Endothelial cell of umbilical vein (primary cell): ENCODE results near the gene KIAA0232. TPM values are rescaled to one million over a fixed set of nuclear protein-coding genes. Genes with fewer than 3 reads are reported as not detected.

Source experiments
- BruUV-seq: library from RNA; stranded (reverse); fragments of 400-500 nt; replicated peaks from 2 replicates; lab custom pipeline; 2021; lab: Mats Ljungman, UMichigan
- CTCF ChIA-PET: fragments of 300-600, 350-600 bp; sonication (Branson Sonifier 250); formaldehyde crosslinking; loops from one replicate; lab custom pipeline; 2021; ENCODE audit warnings: antibody characterized with exemption, inconsistent platforms; lab: Charles Lee
- POLR2A ChIA-PET: fragments of 300-600, 350-600 bp; sonication (Branson Sonifier 250); formaldehyde crosslinking; loops from one replicate; lab custom pipeline; 2021; ENCODE audit warnings: antibody characterized with exemption, inconsistent platforms; lab: Charles Lee
- DNase-seq: peaks from one replicate; pipeline ENCODE4 v3.0.0-alpha.2; 2011; ENCODE audit warnings: low read depth, low spot score
- FAIRE-seq: peaks from 2 replicates; lab custom pipeline; 2011; peaks lifted over from hg19 to GRCh38; lab: Jason Lieb, UNC
- H2AFZ ChIP-seq: 2 replicates; pipeline ENCODE4 v1.6.0; 2012; ENCODE audit warnings: low read depth, low read length, control low read depth, inconsistent platforms
- H3K27ac ChIP-seq: 2 replicates; pipeline ENCODE4 v1.5.1; 2011; ENCODE audit warnings: low read depth, mild to moderate bottlenecking, control low read depth, low read length, moderate library complexity; ENCODE audit not compliant: insufficient read depth
- H3K27me3 ChIP-seq, 2 experiments: 2 replicates each; pipeline versions ENCODE4 v1.6.0 to v1.6.1; 2011; ENCODE audit warnings: low read length in 2 of 2, mixed read lengths in 1 of 2; ENCODE audit not compliant: control insufficient read depth in 2 of 2, insufficient read depth in 2 of 2
- H3K36me3 ChIP-seq, 2 experiments: 2 replicates in 1 of 2; 3 replicates in 1 of 2; pipeline ENCODE4 v1.5.1; 2011; ENCODE audit warnings: low read length in 2 of 2, mild to moderate bottlenecking in 1 of 2, moderate library complexity in 1 of 2; ENCODE audit not compliant: control insufficient read depth in 2 of 2, insufficient read depth in 2 of 2; ENCODE audit errors: extremely low read depth in 1 of 2
- H3K4me1 ChIP-seq: 3 replicates; pipeline ENCODE4 v1.5.1; 2011; ENCODE audit warnings: mild to moderate bottlenecking, low read length; ENCODE audit not compliant: control insufficient read depth, insufficient read depth; ENCODE audit errors: extremely low read depth
- H3K4me2 ChIP-seq: 2 replicates; pipeline ENCODE4 v1.6.1; 2011; ENCODE audit warnings: low read length, control low read depth, mixed read lengths; ENCODE audit not compliant: insufficient read depth
- H3K4me3 ChIP-seq, 3 experiments: fragments of 200-600 bp in 1 of 3; sonication (generic), shearing (Covaris generic) in 1 of 3; replicated peaks in 1 of 3; 2 replicates each; pipeline ENCODE4 v1.5.1; 2011 to 2016; ENCODE audit warnings: control low read depth in 3 of 3, low read length in 3 of 3, mild to moderate bottlenecking in 2 of 3, inconsistent platforms in 1 of 3, low read depth in 1 of 3, moderate library complexity in 1 of 3; ENCODE audit not compliant: insufficient read depth in 1 of 3
- H3K79me2 ChIP-seq: 2 replicates; pipeline ENCODE4 v1.6.0; 2012; ENCODE audit warnings: low read length, inconsistent platforms; ENCODE audit not compliant: control insufficient read depth, insufficient read depth
- H3K9ac ChIP-seq: replicated peaks from 2 replicates; pipeline ENCODE3; 2011; ENCODE audit warnings: low read length, control low read depth; ENCODE audit not compliant: insufficient read depth; ENCODE audit errors: extremely low read depth
- H3K9me1 ChIP-seq: replicated peaks from 3 replicates; pipeline ENCODE4 v1.6.0; 2011; ENCODE audit warnings: mild to moderate bottlenecking, low read length; ENCODE audit not compliant: control insufficient read depth, insufficient read depth; ENCODE audit errors: extremely low read depth
- H3K9me3 ChIP-seq: replicated peaks from 2 replicates; pipeline ENCODE4 v1.5.1; 2012; ENCODE audit warnings: low read length, inconsistent platforms; ENCODE audit not compliant: control insufficient read depth, insufficient read depth
- H4K20me1 ChIP-seq: replicated peaks from 2 replicates; pipeline ENCODE3; 2011; ENCODE audit warnings: mild to moderate bottlenecking, low read length; ENCODE audit not compliant: control insufficient read depth, insufficient read depth; ENCODE audit errors: extremely low read depth
- EZH2 ChIP-seq: IDR thresholded peaks from 2 replicates; pipeline ENCODE4 v1.6.1; 2012; ENCODE audit warnings: borderline replicate concordance, low read depth, mild to moderate bottlenecking, moderate library complexity, low read length, inconsistent platforms; ENCODE audit not compliant: severe bottlenecking
- FOS ChIP-seq: IDR thresholded peaks from 2 replicates; pipeline ENCODE4 v1.6.1; 2011; ENCODE audit warnings: mild to moderate bottlenecking, low read length, moderate library complexity, borderline replicate concordance; ENCODE audit not compliant: insufficient read depth
- JUN ChIP-seq: IDR thresholded peaks from 2 replicates; pipeline ENCODE4 v1.6.1; 2011; ENCODE audit warnings: borderline replicate concordance, low read depth; ENCODE audit not compliant: insufficient read length, insufficient read depth
- POLR2A ChIP-seq: IDR thresholded peaks from 2 replicates; pipeline ENCODE4 v1.6.1; 2012; ENCODE audit warnings: low read depth, mild to moderate bottlenecking, control low read depth, low read length
- POLR2AphosphoS5 ChIP-seq: IDR thresholded peaks from 2 replicates; pipeline ENCODE4 v1.6.1; 2012; ENCODE audit warnings: low read depth, mild to moderate bottlenecking, control low read depth, low read length, moderate library complexity; ENCODE audit not compliant: insufficient read depth
- dilution Hi-C: fragments of 300-500 bp; cut with MboI; formaldehyde crosslinking; loops from one replicate; pipeline ENCODE4 v1.15.0; 2019; ENCODE audit warnings: low sequenced_read_pairs; ENCODE audit not compliant: extremely low pct_ligation_motif_present
- intact Hi-C: fragments of 100-400 bp; cut with micrococcal nuclease; formaldehyde crosslinking; loops from one replicate; pipeline ENCODE4 v1.10.0; 2022
- polyA plus RNA-seq, 4 experiments: library from polyadenylated mRNA; depleted of rRNA in 3 of 4; stranded (reverse) in 3 of 4; unstranded in 1 of 4; fragments of >200 nt; gene quantifications; 2 replicates each; pipeline versions ENCODE4 v1.2.1 to v1.2.3, GENCODE V29; 2011 to 2012; ENCODE audit warnings: missing spikeins in 1 of 4
- total RNA-seq: library from RNA; stranded (reverse); gene quantifications from 2 replicates; pipeline ENCODE4 v1.2.3, GENCODE V29; 2021
- TF ChIP-seq, protein P1 (sequence below): IDR thresholded peaks from 2 replicates; pipeline ENCODE4 v1.6.1; 2011; ENCODE audit not compliant: insufficient read depth, insufficient read length
- TF ChIP-seq, protein P2 (sequence below), 2 donors: IDR thresholded peaks; 1 replicate in 1 of 2; 2 replicates in 1 of 2; pipeline ENCODE4 v1.5.1; 2011; ENCODE audit warnings: low read length in 2 of 2, mild to moderate bottlenecking in 2 of 2, moderate library complexity in 2 of 2, control low read depth in 1 of 2, inconsistent platforms in 1 of 2, low read depth in 1 of 2; ENCODE audit not compliant: insufficient read depth in 1 of 2; ENCODE audit errors: extremely low read depth in 1 of 2

Gene KIAA0232
- total and polyA plus RNA-seq, 2 donors (not counting 3 experiments of a cell fraction or from before 2014, with no cell fraction given) = 5.3 to 18.4 TPM

DNA sequence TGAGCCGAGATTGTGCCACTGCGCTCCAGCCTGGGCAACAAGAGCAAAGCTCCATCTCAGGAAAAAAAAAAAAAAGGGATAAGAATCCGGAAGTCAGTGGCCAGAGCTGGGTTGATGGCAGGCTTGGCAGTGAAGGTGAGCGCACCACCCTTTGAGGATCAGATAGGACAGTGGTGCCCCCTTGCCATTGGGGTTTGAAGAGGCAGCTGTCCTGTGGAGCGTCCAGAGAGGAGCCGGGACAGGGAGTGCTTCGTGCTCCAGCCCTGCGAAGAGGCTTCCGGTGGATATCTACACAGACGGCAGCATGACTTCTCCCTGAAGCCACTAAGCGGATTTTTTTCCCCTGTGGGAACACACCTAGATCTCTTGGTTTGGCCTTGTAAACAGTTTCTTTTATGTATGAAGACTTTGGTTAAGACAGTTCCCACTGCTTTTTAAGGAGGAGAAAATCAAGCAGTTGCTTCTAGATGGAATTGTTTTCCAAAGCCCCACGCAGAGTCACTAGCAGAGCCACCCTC is 133.6 kb downstream of the KIAA0232 start:
- Histone ChIP-seq H3K36me3 (no peaks in the 10 kb centered on the region), H2AFZ (no peak overlapping the region), H3K9ac (no peak overlapping the region), H4K20me1 (no peaks in the 10 kb centered on the region), H3K4me2 (no peak overlapping the region), H3K27me3 (no peaks in the 10 kb centered on the region), H3K9me1 (no peaks in the 10 kb centered on the region), H3K27ac (no peak overlapping the region), H3K9me3 (no peaks in the 10 kb centered on the region), H3K79me2 (no peaks in the 10 kb centered on the region), H3K4me1 (peaks cover 18% of the 10 kb centered on the region), H3K4me3 (no peak overlapping the region)
- intact Hi-C loops = no loop called here
- TF ChIP-seq POLR2AphosphoS5 (no peak), EZH2 (no peak), FOS (no peak), JUN (no peak), POLR2A (no peak)
- TF ChIP-seq, protein P1, sequence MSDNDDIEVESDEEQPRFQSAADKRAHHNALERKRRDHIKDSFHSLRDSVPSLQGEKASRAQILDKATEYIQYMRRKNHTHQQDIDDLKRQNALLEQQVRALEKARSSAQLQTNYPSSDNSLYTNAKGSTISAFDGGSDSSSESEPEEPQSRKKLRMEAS = no peak
- TF ChIP-seq, protein P2, sequence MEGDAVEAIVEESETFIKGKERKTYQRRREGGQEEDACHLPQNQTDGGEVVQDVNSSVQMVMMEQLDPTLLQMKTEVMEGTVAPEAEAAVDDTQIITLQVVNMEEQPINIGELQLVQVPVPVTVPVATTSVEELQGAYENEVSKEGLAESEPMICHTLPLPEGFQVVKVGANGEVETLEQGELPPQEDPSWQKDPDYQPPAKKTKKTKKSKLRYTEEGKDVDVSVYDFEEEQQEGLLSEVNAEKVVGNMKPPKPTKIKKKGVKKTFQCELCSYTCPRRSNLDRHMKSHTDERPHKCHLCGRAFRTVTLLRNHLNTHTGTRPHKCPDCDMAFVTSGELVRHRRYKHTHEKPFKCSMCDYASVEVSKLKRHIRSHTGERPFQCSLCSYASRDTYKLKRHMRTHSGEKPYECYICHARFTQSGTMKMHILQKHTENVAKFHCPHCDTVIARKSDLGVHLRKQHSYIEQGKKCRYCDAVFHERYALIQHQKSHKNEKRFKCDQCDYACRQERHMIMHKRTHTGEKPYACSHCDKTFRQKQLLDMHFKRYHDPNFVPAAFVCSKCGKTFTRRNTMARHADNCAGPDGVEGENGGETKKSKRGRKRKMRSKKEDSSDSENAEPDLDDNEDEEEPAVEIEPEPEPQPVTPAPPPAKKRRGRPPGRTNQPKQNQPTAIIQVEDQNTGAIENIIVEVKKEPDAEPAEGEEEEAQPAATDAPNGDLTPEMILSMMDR (IDR thresholded peaks at IDR 0.05; ENCODE audit: extremely low read depth in 1 of 2, insufficient read depth in 1 of 2, low read depth in 1 of 2, low read length in 2 of 2) = no peak
- ChIA-PET POLR2A (interaction anchor here (0.6 kb wide), 1 partner anchor 120 kb away, joined by 3 read pairs; no protein-coding TSS in a partner anchor), CTCF (interaction anchor here (1.5 kb wide), 1 partner anchor 14 kb away, joined by 3 read pairs; no protein-coding TSS in a partner anchor)
- dilution Hi-C loops = no loop called here
- no TSS peak for BruUV-seq
- FAIRE-seq (no peak), DNase-seq (no peak)
